IMR-90 (cell line): Measurements from ENCODE around the gene UNK. TPM values are rescaled to one million over a fixed set of nuclear protein-coding genes. Genes with fewer than 3 reads are reported as not detected.
A peak's percentile ranks its signal among the peaks of the same experiment; 100 is the strongest.

Experiments
- ATAC-seq: fragments of 200-7000 bp; cut with Tn5 transposase; 2 replicates; pipeline ENCODE4 v1.9.1; 2020; ENCODE audit warnings: low read depth, mild to moderate bottlenecking, moderate library complexity
- BruUV-seq: library from RNA; stranded (reverse); fragments of 400-500 nt; replicated peaks from 2 replicates; lab custom pipeline; 2021; lab: Mats Ljungman, UMichigan
- CTCF ChIA-PET: fragments of 300-600 bp; formaldehyde crosslinking; extraction: SDS; loops from one replicate; lab custom pipeline; 2021; ENCODE audit warnings: antibody characterized with exemption; lab: Yijun Ruan, JAX
- POLR2A ChIA-PET: fragments of 300-600 bp; sonication (Branson Sonifier 250); formaldehyde crosslinking; loops from one replicate; lab custom pipeline; 2022; ENCODE audit warnings: antibody characterized with exemption; ENCODE audit not compliant: unreplicated experiment; lab: Charles Lee
- DNase-seq: peaks from one replicate; pipeline ENCODE4 v3.0.0; 2013
- H2AFZ ChIP-seq: replicated peaks from 2 replicates; pipeline ENCODE3; 2013; ENCODE audit warnings: low read length, mild to moderate bottlenecking; ENCODE audit not compliant: poor library complexity
- H2AK5ac ChIP-seq: 2 replicates; pipeline ENCODE4 v1.6.1; 2013; ENCODE audit warnings: low read depth, low read length, inconsistent platforms
- H2AK9ac ChIP-seq: replicated peaks from 2 replicates; pipeline ENCODE3; 2013; ENCODE audit warnings: mild to moderate bottlenecking, low read depth, low read length, moderate library complexity; ENCODE audit not compliant: poor library complexity
- H2BK120ac ChIP-seq: 2 replicates; pipeline ENCODE4 v1.6.1; 2013; ENCODE audit warnings: low read depth, low read length, inconsistent platforms
- H2BK15ac ChIP-seq: 3 replicates; pipeline ENCODE4 v1.6.1; 2013; ENCODE audit warnings: low read depth, low read length, inconsistent platforms
- H2BK20ac ChIP-seq: 2 replicates; pipeline ENCODE4 v1.6.1; 2013; ENCODE audit warnings: low read depth, mild to moderate bottlenecking, inconsistent platforms, low read length, moderate library complexity
- H2BK5ac ChIP-seq: 2 replicates; pipeline ENCODE4 v1.6.1; 2013; ENCODE audit warnings: mild to moderate bottlenecking, low read depth, low read length, inconsistent platforms; ENCODE audit not compliant: poor library complexity, severe bottlenecking
- H3K14ac ChIP-seq: replicated peaks from 2 replicates; pipeline ENCODE4 v1.6.1; 2013; ENCODE audit warnings: low read depth, low read length, inconsistent platforms
- H3K18ac ChIP-seq: 2 replicates; pipeline ENCODE4 v1.6.1; 2013; ENCODE audit warnings: low read depth, low read length, control low read depth
- H3K23ac ChIP-seq: 2 replicates; pipeline ENCODE4 v1.6.1; 2013; ENCODE audit warnings: low read depth, low read length, inconsistent platforms
- H3K27ac ChIP-seq: 2 replicates; pipeline ENCODE4 v1.5.1; 2013; ENCODE audit warnings: mild to moderate bottlenecking, control low read depth, low read length; ENCODE audit not compliant: insufficient read depth
- H3K27me3 ChIP-seq: 2 replicates; pipeline ENCODE4 v1.6.1; 2013; ENCODE audit warnings: low read length; ENCODE audit not compliant: control insufficient read depth, insufficient read depth
- H3K36me3 ChIP-seq: 2 replicates; pipeline ENCODE4 v1.6.1; 2013; ENCODE audit warnings: low read length, mixed read lengths; ENCODE audit not compliant: control insufficient read depth, insufficient read depth
- H3K4ac ChIP-seq: 2 replicates; pipeline ENCODE4 v1.6.1; 2013; ENCODE audit warnings: low read depth, low read length, inconsistent platforms
- H3K4me1 ChIP-seq: 2 replicates; pipeline ENCODE4 v1.6.1; 2013; ENCODE audit warnings: low read length, mixed read lengths; ENCODE audit not compliant: control insufficient read depth, insufficient read depth
- H3K4me2 ChIP-seq: 2 replicates; pipeline ENCODE4 v1.6.1; 2013; ENCODE audit warnings: low read depth, mild to moderate bottlenecking, control low read depth, low read length, moderate library complexity
- H3K4me3 ChIP-seq: 2 replicates; pipeline ENCODE4 v1.5.1; 2013; ENCODE audit warnings: low read depth, mild to moderate bottlenecking, control low read depth, low read length, moderate library complexity; ENCODE audit not compliant: insufficient read depth
- H3K56ac ChIP-seq: 2 replicates; pipeline ENCODE4 v1.6.1; 2013; ENCODE audit warnings: low read length, inconsistent platforms; ENCODE audit not compliant: insufficient read depth; ENCODE audit errors: extremely low read depth
- H3K79me1 ChIP-seq, 2 experiments: 2 replicates each; pipeline ENCODE4 v1.6.1; 2013; ENCODE audit warnings: low read length in 2 of 2, inconsistent platforms in 1 of 2, low read depth in 1 of 2
- H3K9ac ChIP-seq: 2 replicates; pipeline ENCODE4 v1.6.1; 2013; ENCODE audit warnings: low read depth, low read length, control low read depth
- H3K9me1 ChIP-seq: 2 replicates; pipeline ENCODE4 v1.6.1; 2013; ENCODE audit warnings: low read length, inconsistent platforms; ENCODE audit not compliant: insufficient read depth
- H3K9me3 ChIP-seq: 2 replicates; pipeline ENCODE4 v1.6.1; 2013; ENCODE audit warnings: low read length; ENCODE audit not compliant: control insufficient read depth, insufficient read depth
- H4K20me1 ChIP-seq: 2 replicates; pipeline ENCODE4 v1.6.1; 2013; ENCODE audit warnings: low read length, inconsistent platforms; ENCODE audit not compliant: insufficient read depth
- H4K5ac ChIP-seq: 2 replicates; pipeline ENCODE4 v1.6.1; 2013; ENCODE audit warnings: mild to moderate bottlenecking, low read depth, low read length, control low read depth
- H4K8ac ChIP-seq, 2 experiments: 2 replicates each; pipeline ENCODE4 v1.6.1; 2013; ENCODE audit warnings: low read depth in 2 of 2, low read length in 2 of 2, control low read depth in 1 of 2, inconsistent platforms in 1 of 2
- H4K91ac ChIP-seq: 2 replicates; pipeline ENCODE4 v1.6.1; 2013; ENCODE audit warnings: low read depth, low read length, inconsistent platforms; ENCODE audit not compliant: insufficient read depth
- CEBPB ChIP-seq: IDR thresholded peaks from 2 replicates; pipeline ENCODE4 v1.6.1; 2012; ENCODE audit warnings: low read depth, low read length, improper control_type of control experiment
- MXI1 ChIP-seq: IDR thresholded peaks from 2 replicates; pipeline ENCODE4 v1.6.1; 2012; ENCODE audit warnings: low read depth, mild to moderate bottlenecking, low read length, moderate library complexity, borderline replicate concordance
- WGBS, 2 experiments: methylation state at CpG; one replicate each; pipeline versions ENCODE4 v1.1.5 to v1.1.7; 2013; ENCODE audit warnings: missing lambda C conversion rate in 2 of 2; ENCODE audit not compliant: insufficient read length in 1 of 2; ENCODE audit errors: extremely low coverage in 2 of 2; 5-methylcytosine and 5-hydroxymethylcytosine counted together
- dilution Hi-C: fragments of 300-500 bp; cut with HindIII; formaldehyde crosslinking; loops from one replicate; pipeline ENCODE4 v1.14.3; 2018; ENCODE audit warnings: low sequenced_read_pairs; ENCODE audit not compliant: unreplicated experiment
- in situ Hi-C: fragments of 300-500 bp; cut with MboI; formaldehyde crosslinking; loops from 3 replicates; pipeline ENCODE4 v1.14.3; 2019; ENCODE audit warnings: low sequenced_read_pairs, inconsistent platforms, mixed read lengths
- intact Hi-C: fragments of 100-400 bp; cut with micrococcal nuclease; formaldehyde crosslinking; loops from 2 replicates; pipeline ENCODE4 v1.10.0; 2022
- polyA plus RNA-seq, 3 experiments: library from polyadenylated mRNA; depleted of rRNA; stranded (reverse); fragments of >200 nt; gene quantifications; 2 replicates each; pipeline ENCODE4 v1.2.3, GENCODE V29; 2012; ENCODE audit warnings: low replicate concordance in 1 of 3
- total RNA-seq: library from RNA; depleted of rRNA; stranded (reverse); fragments of >200 nt; gene quantifications from 2 replicates; pipeline ENCODE4 v1.2.3, GENCODE V29; 2012
- TF ChIP-seq, protein P1 (sequence below): conservative IDR thresholded peaks from 2 replicates; pipeline ENCODE4 v1.5.1; 2012; ENCODE audit warnings: mild to moderate bottlenecking, low read depth, low read length, improper control_type of control experiment

The UNK gene
- total and polyA plus RNA-seq, 2 of the 4 experiments (the other 2 are of a cell fraction) = 15.4 to 17.3 TPM

- peak overlapping the region; percentile 66; the same call in 1 of the 2 replicates for H3K9ac ChIP-seq
- 0 out of 2 replicates have a peak, but pooled peaks have one; percentile 4 for TF ChIP-seq CEBPB
- TF ChIP-seq, protein P1, sequence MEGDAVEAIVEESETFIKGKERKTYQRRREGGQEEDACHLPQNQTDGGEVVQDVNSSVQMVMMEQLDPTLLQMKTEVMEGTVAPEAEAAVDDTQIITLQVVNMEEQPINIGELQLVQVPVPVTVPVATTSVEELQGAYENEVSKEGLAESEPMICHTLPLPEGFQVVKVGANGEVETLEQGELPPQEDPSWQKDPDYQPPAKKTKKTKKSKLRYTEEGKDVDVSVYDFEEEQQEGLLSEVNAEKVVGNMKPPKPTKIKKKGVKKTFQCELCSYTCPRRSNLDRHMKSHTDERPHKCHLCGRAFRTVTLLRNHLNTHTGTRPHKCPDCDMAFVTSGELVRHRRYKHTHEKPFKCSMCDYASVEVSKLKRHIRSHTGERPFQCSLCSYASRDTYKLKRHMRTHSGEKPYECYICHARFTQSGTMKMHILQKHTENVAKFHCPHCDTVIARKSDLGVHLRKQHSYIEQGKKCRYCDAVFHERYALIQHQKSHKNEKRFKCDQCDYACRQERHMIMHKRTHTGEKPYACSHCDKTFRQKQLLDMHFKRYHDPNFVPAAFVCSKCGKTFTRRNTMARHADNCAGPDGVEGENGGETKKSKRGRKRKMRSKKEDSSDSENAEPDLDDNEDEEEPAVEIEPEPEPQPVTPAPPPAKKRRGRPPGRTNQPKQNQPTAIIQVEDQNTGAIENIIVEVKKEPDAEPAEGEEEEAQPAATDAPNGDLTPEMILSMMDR = peak; percentile 70
- no peak for TF ChIP-seq MXI1
- H4K5ac ChIP-seq = peak overlapping the region; percentile 93; the same call in 1 of the 2 replicates
- peak overlapping the region; percentile 72; the same call in 1 of the 2 replicates for H2BK20ac ChIP-seq
- peak overlapping the region; percentile 62 for H4K91ac ChIP-seq
- peak overlapping the region; percentile 86 for H2BK120ac ChIP-seq
- H3K27ac ChIP-seq = peak overlapping the region; percentile 21; the same call in 1 of the 2 replicates
- no peak overlapping the region for H2AK9ac ChIP-seq
- in situ Hi-C loops (no loop called here), dilution Hi-C loops (no loop called here), intact Hi-C loops (loop anchor here (5.0 to 10.0 kb wide), 2 partner anchors 44 to 92 kb away; partner anchors contain the start of gene TRIM47)
- H3K79me1 ChIP-seq = peaks cover 16 to 39% of the 10 kb centered on the region in 2 experiments
- BruUV-seq = no TSS peak
- H3K27me3 ChIP-seq = no peaks in the 10 kb centered on the region
- H3K18ac ChIP-seq = peak overlapping the region; percentile 86
- H3K23ac ChIP-seq = peak overlapping the region; percentile 11; the same call in 1 of the 2 replicates
- peaks cover 14% of the 10 kb centered on the region for H4K20me1 ChIP-seq
- no CpG with 5 or more reads among the region's 6 CpGs for WGBS, 2 experiments
- H3K9me3 ChIP-seq = no peaks in the 10 kb centered on the region
- peak overlapping the region; percentile 43; the same call in 1 of the 2 replicates for H3K4ac ChIP-seq
- peaks cover 16% of the 10 kb centered on the region for H3K4me1 ChIP-seq
- H2BK5ac ChIP-seq = peak overlapping the region; percentile 92
- 0 out of 3 replicates have a peak overlapping the region, but pooled peaks have one; percentile 38 for H2BK15ac ChIP-seq
- peak overlapping the region; percentile 24; the same call in 1 of the 2 replicates for H3K4me3 ChIP-seq
- no peak overlapping the region for H2AK5ac ChIP-seq
- ATAC-seq = no peak
- H3K56ac ChIP-seq = peak overlapping the region; percentile 29
- H3K14ac ChIP-seq = peak overlapping the region; percentile 54
- peak; percentile 64 for DNase-seq
- H3K4me2 ChIP-seq = peak overlapping the region; percentile 90; the same call in 1 of the 2 replicates
- peaks cover 8% of the 10 kb centered on the region for H3K36me3 ChIP-seq
- CTCF ChIA-PET = interaction anchor here (0.5 to 1.8 kb wide), 11 partner anchors 9 to 113 kb away, joined by 3 to 7 read pairs (median 4); partner anchors contain the start of genes TRIM65 and WBP2
- POLR2A ChIA-PET = interaction anchor here (0.6 kb wide), 1 partner anchor 14 kb away, joined by 3 read pairs; no protein-coding TSS in a partner anchor
- no peak overlapping the region for H2AFZ ChIP-seq
- peaks cover 12% of the 10 kb centered on the region for H3K9me1 ChIP-seq
- peak overlapping the region; percentile 74 to 92 for H4K8ac ChIP-seq
Observed at GRCh38 chr17:75783069-75783783, 1.4 kb upstream of the UNK start.
